ENCODE measurements around the gene NKAIN2.

DNA sequence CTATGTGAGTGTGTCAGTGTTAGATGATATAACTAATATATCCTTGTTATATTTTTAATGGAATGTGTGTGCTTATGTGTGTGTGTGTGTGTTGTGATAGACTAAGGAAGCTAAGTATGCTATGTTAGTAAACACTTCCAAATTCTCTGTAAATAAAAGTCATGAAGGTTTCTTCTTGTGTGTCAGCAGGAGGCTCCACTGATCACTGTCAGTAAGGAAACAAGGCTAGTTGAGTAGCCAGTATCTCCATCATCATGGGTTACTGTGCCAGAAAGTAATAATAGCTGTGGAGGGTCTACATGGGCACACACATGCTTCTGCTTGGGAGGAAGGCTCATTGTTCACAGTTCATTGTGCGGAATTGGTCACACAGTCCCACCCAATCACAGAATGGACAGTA is 855.8 kb downstream of the NKAIN2 start:
- TF ChIP-seq, protein P1, sequence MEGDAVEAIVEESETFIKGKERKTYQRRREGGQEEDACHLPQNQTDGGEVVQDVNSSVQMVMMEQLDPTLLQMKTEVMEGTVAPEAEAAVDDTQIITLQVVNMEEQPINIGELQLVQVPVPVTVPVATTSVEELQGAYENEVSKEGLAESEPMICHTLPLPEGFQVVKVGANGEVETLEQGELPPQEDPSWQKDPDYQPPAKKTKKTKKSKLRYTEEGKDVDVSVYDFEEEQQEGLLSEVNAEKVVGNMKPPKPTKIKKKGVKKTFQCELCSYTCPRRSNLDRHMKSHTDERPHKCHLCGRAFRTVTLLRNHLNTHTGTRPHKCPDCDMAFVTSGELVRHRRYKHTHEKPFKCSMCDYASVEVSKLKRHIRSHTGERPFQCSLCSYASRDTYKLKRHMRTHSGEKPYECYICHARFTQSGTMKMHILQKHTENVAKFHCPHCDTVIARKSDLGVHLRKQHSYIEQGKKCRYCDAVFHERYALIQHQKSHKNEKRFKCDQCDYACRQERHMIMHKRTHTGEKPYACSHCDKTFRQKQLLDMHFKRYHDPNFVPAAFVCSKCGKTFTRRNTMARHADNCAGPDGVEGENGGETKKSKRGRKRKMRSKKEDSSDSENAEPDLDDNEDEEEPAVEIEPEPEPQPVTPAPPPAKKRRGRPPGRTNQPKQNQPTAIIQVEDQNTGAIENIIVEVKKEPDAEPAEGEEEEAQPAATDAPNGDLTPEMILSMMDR (IDR thresholded peaks at IDR 0.05), result no peak
- no peak for TF ChIP-seq POLR2A (IDR thresholded peaks at IDR 0.05)
- no peak for TF ChIP-seq POLR2AphosphoS5 (IDR thresholded peaks at IDR 0.05)
- TF ChIP-seq EP300 (IDR thresholded peaks at IDR 0.05), result no peak

Measured in sigmoid colon (tissue), 4 donors.